IPS-20b (cell line): Measurements from ENCODE around the gene LGR5.
"Not testable (repeated sequence)": the region's sequence is repeated elsewhere in the genome, so short reads cannot be mapped to it uniquely, and the experiment has no call there.

Experiments
- H3K27ac ChIP-seq: one replicate; pipeline ENCODE4 v1.5.1; 2013; ENCODE audit warnings: low read length
- H3K27me3 ChIP-seq: 2 replicates; pipeline ENCODE4 v1.6.1; 2013; ENCODE audit warnings: mild to moderate bottlenecking, low read length, inconsistent platforms; ENCODE audit not compliant: insufficient read depth
- H3K36me3 ChIP-seq: 2 replicates; pipeline ENCODE4 v1.6.1; 2013; ENCODE audit warnings: low read depth, mild to moderate bottlenecking, inconsistent platforms, low read length, moderate library complexity; ENCODE audit not compliant: insufficient read depth
- H3K4me1 ChIP-seq: 2 replicates; pipeline ENCODE4 v1.6.1; 2013; ENCODE audit warnings: mild to moderate bottlenecking, control low read depth, inconsistent platforms, low read length, moderate library complexity; ENCODE audit not compliant: insufficient read depth
- H3K4me3 ChIP-seq: 2 replicates; pipeline ENCODE4 v1.5.1; 2013; ENCODE audit warnings: mild to moderate bottlenecking, low read length, inconsistent platforms
- H3K9ac ChIP-seq: 2 replicates; pipeline ENCODE4 v1.6.1; 2013; ENCODE audit warnings: low read depth, mild to moderate bottlenecking, inconsistent platforms, low read length, moderate library complexity
- H3K9me3 ChIP-seq: 2 replicates; pipeline ENCODE4 v1.6.1; 2013; ENCODE audit warnings: mild to moderate bottlenecking, low read depth, low read length, inconsistent platforms; ENCODE audit not compliant: insufficient read depth

LGR5 gene

GRCh38 chr12:71536279-71536938, 96.8 kb downstream of the LGR5 start:
- Histone ChIP-seq H3K27me3 (no peaks in the 10 kb centered on the region), H3K4me3 (no peak overlapping the region), H3K27ac (no peak overlapping the region), H3K4me1 (no peaks in the 10 kb centered on the region), H3K9ac (no peak overlapping the region), H3K9me3 (no peaks in the 10 kb centered on the region), H3K36me3 (no peaks in the 10 kb centered on the region)

- Histone ChIP-seq H3K4me3 (no peak overlapping the region), H3K9me3 (no peaks in the 10 kb centered on the region), H3K4me1 (no peaks in the 10 kb centered on the region), H3K36me3 (no peaks in the 10 kb centered on the region), H3K9ac (no peak overlapping the region), H3K27me3 (no peaks in the 10 kb centered on the region), H3K27ac (no peak overlapping the region)
Observed at GRCh38 chr12:71536939-71537622, 97.5 kb downstream of the LGR5 start.

- H3K27ac ChIP-seq, result no peak overlapping the region
Observed at GRCh38 chr12:71538807-71539206, 99.2 kb downstream of the LGR5 start.

GRCh38 chr12:71541583-71541982, 102.0 kb downstream of the LGR5 start:
- Histone ChIP-seq H3K9me3 (no peaks in the 10 kb centered on the region), H3K4me1 (no peaks in the 10 kb centered on the region), H3K27ac (no peak overlapping the region), H3K36me3 (no peaks in the 10 kb centered on the region), H3K4me3 (no peak overlapping the region), H3K9ac (no peak overlapping the region), H3K27me3 (no peaks in the 10 kb centered on the region)

More at GRCh38 chr12:71538807-71539206, 99.2 kb downstream of the LGR5 start:
- Histone ChIP-seq H3K4me1 (no peaks in the 10 kb centered on the region), H3K4me3 (no peak overlapping the region), H3K9me3 (no peaks in the 10 kb centered on the region), H3K9ac (no peak overlapping the region), H3K27me3 (no peaks in the 10 kb centered on the region), H3K36me3 (no peaks in the 10 kb centered on the region)

- H3K4me3 ChIP-seq, result no peak overlapping the region
- no peak overlapping the region for H3K27ac ChIP-seq
- H3K4me1 ChIP-seq, result no peaks in the 10 kb centered on the region; the same call in 1 of the 2 replicates
- no peaks in the 10 kb centered on the region for H3K9me3 ChIP-seq
- H3K36me3 ChIP-seq, result no peaks in the 10 kb centered on the region
- H3K27me3 ChIP-seq, result no peaks in the 10 kb centered on the region
- H3K9ac ChIP-seq, result no peak overlapping the region
Observed at GRCh38 chr12:71546322-71546861, 106.8 kb downstream of the LGR5 start.

GRCh38 chr12:71548893-71549292, 109.3 kb downstream of the LGR5 start:
- Histone ChIP-seq H3K9me3 (no peaks in the 10 kb centered on the region), H3K4me1 (no peaks in the 10 kb centered on the region; the same call in 1 of the 2 replicates), H3K36me3 (no peaks in the 10 kb centered on the region), H3K4me3 (no peak overlapping the region), H3K27me3 (no peaks in the 10 kb centered on the region), H3K27ac (no peak overlapping the region), H3K9ac (no peak overlapping the region)

GRCh38 chr12:71551529-71551928, 111.9 kb downstream of the LGR5 start:
- peaks cover 3% of the 10 kb centered on the region for H3K4me1 ChIP-seq
- H3K27me3 ChIP-seq, result no peaks in the 10 kb centered on the region
- H3K4me3 ChIP-seq, result no peak overlapping the region
- no peak overlapping the region for H3K9ac ChIP-seq
- no peaks in the 10 kb centered on the region for H3K36me3 ChIP-seq
- H3K9me3 ChIP-seq, result no peaks in the 10 kb centered on the region
- H3K27ac ChIP-seq, result no peak overlapping the region

GRCh38 chr12:71552728-71553501, 113.3 kb downstream of the LGR5 start:
- no peaks in the 10 kb centered on the region for H3K36me3 ChIP-seq
- H3K27ac ChIP-seq, result no peak overlapping the region
- H3K9ac ChIP-seq, result no peak overlapping the region
- H3K9me3 ChIP-seq, result no peaks in the 10 kb centered on the region
- no peaks in the 10 kb centered on the region for H3K27me3 ChIP-seq
- H3K4me3 ChIP-seq, result no peak overlapping the region
- H3K4me1 ChIP-seq, result peaks cover 7% of the 10 kb centered on the region

GRCh38 chr12:71555191-71555590, 115.6 kb downstream of the LGR5 start:
- Histone ChIP-seq H3K36me3 (no peaks in the 10 kb centered on the region), H3K9ac (no peak overlapping the region), H3K27ac (no peak overlapping the region), H3K27me3 (no peaks in the 10 kb centered on the region), H3K9me3 (no peaks in the 10 kb centered on the region), H3K4me3 (no peak overlapping the region), H3K4me1 (peaks cover 7% of the 10 kb centered on the region)

GRCh38 chr12:71555789-71556188, 116.2 kb downstream of the LGR5 start:
- not testable (repeated sequence) for H3K27me3 ChIP-seq, H3K27ac ChIP-seq, H3K4me3 ChIP-seq, H3K9ac ChIP-seq, H3K4me1 ChIP-seq, H3K36me3 ChIP-seq, H3K9me3 ChIP-seq

GRCh38 chr12:71556448-71556847, 116.8 kb downstream of the LGR5 start:
- Histone ChIP-seq H3K27me3 (no peaks in the 10 kb centered on the region), H3K9ac (no peak overlapping the region), H3K4me1 (peaks cover 7% of the 10 kb centered on the region), H3K9me3 (no peaks in the 10 kb centered on the region), H3K36me3 (no peaks in the 10 kb centered on the region), H3K27ac (no peak overlapping the region), H3K4me3 (no peak overlapping the region)
